Common myeloid progenitor, CD34-positive (primary cell): Measurements from ENCODE around the gene CLDN22.

Experiments used
- CTCF ChIA-PET: fragments of 350-600 bp; sonication (Branson Sonifier 250); formaldehyde crosslinking; loops from one replicate; lab custom pipeline; 2021; ENCODE audit warnings: antibody characterized with exemption; lab: Charles Lee
- POLR2A ChIA-PET: fragments of 350-600 bp; sonication (Branson Sonifier 250); formaldehyde crosslinking; loops from one replicate; lab custom pipeline; 2021; ENCODE audit warnings: antibody characterized with exemption; lab: Charles Lee
- DNase-seq, 3 donors: peaks; one replicate each; pipeline versions ENCODE4 v3.0.0 to v3.0.0-alpha.2; 2013
- H3K27ac ChIP-seq, 2 experiments: 1 replicate in 1 of 2; 2 replicates in 1 of 2; pipeline ENCODE4 v1.7.0; 2013; ENCODE audit warnings: inconsistent platforms in 2 of 2, low read length in 2 of 2, mild to moderate bottlenecking in 2 of 2, low read depth in 1 of 2, moderate library complexity in 1 of 2; ENCODE audit not compliant: severe bottlenecking in 2 of 2, insufficient read depth in 1 of 2, poor library complexity in 1 of 2
- H3K27me3 ChIP-seq, 5 experiments: replicated peaks in 2 of 5; 1 replicate in 3 of 5; 2 replicates in 2 of 5; pipeline versions ENCODE4 v1.6.1 to v1.7.0; 2013; ENCODE audit warnings: low read length in 4 of 5, mild to moderate bottlenecking in 2 of 5, moderate library complexity in 2 of 5, inconsistent platforms in 1 of 5; ENCODE audit not compliant: insufficient read depth in 5 of 5, control insufficient read depth in 4 of 5
- H3K36me3 ChIP-seq, 4 experiments: 1 replicate in 2 of 4; 2 replicates in 2 of 4; pipeline versions ENCODE4 v1.6.1 to v1.7.0; 2013; ENCODE audit warnings: low read length in 3 of 4, control low read depth in 1 of 4, mild to moderate bottlenecking in 1 of 4; ENCODE audit not compliant: control insufficient read depth in 4 of 4, insufficient read depth in 4 of 4
- H3K4me1 ChIP-seq, 4 experiments: 1 replicate in 3 of 4; 2 replicates in 1 of 4; pipeline versions ENCODE4 v1.6.1 to v1.7.1; 2013; ENCODE audit warnings: low read length in 3 of 4, mild to moderate bottlenecking in 3 of 4, control low read depth in 1 of 4, inconsistent platforms in 1 of 4, moderate library complexity in 1 of 4; ENCODE audit not compliant: control insufficient read depth in 4 of 4, insufficient read depth in 4 of 4; ENCODE audit errors: control extremely low read depth in 1 of 4
- H3K4me3 ChIP-seq, 7 experiments: 1 replicate in 4 of 7; 2 replicates in 3 of 7; pipeline versions ENCODE4 v1.5.1 to v1.7.0; 2013; ENCODE audit warnings: mild to moderate bottlenecking in 7 of 7, low read length in 6 of 7, moderate library complexity in 6 of 7, inconsistent platforms in 2 of 7, low read depth in 2 of 7, control low read depth in 1 of 7; ENCODE audit not compliant: insufficient read depth in 4 of 7, control insufficient read depth in 1 of 7; ENCODE audit errors: extremely low read depth in 1 of 7
- H3K9me3 ChIP-seq, 5 experiments: 1 replicate in 4 of 5; 2 replicates in 1 of 5; pipeline versions ENCODE4 v1.6.1 to v1.7.1; 2013; ENCODE audit warnings: low read length in 4 of 5, mild to moderate bottlenecking in 2 of 5, inconsistent platforms in 1 of 5, low read depth in 1 of 5, moderate library complexity in 1 of 5; ENCODE audit not compliant: control insufficient read depth in 4 of 5, insufficient read depth in 2 of 5; ENCODE audit errors: control extremely low read depth in 1 of 5
- WGBS: methylation state at CpG from one replicate; pipeline ENCODE4 v1.1.5; 2013; ENCODE audit not compliant: insufficient coverage; 5-methylcytosine and 5-hydroxymethylcytosine counted together

CLDN22 gene

GRCh38 chr4:183314336-183314735 is 5.7 kb downstream of the CLDN22 start:
- H3K4me1 ChIP-seq: no peaks in the 10 kb centered on the region
- CTCF ChIA-PET: interaction anchor here (0.8 kb wide), 1 partner anchor 8 kb away, joined by 3 read pairs; no protein-coding TSS in a partner anchor
- H3K27me3 ChIP-seq: no peaks in the 10 kb centered on the region
- POLR2A ChIA-PET: no interaction called here
- 98% methylated on average over 15 of the region's 15 CpGs for WGBS
- peaks cover 0 to 10% (median 1%) of the 10 kb centered on the region in 4 experiments for H3K36me3 ChIP-seq
- H3K4me3 ChIP-seq: no peak overlapping the region
- no peak overlapping the region for H3K27ac ChIP-seq
- no peaks in the 10 kb centered on the region for H3K9me3 ChIP-seq
- DNase-seq: no peak

GRCh38 chr4:183312841-183313240 is 7.2 kb downstream of the CLDN22 start:
- Histone ChIP-seq H3K36me3 (peaks cover 0 to 10% (median 1%) of the 10 kb centered on the region in 4 experiments), H3K27ac (no peak overlapping the region), H3K4me3 (no peak overlapping the region), H3K9me3 (no peaks in the 10 kb centered on the region), H3K4me1 (no peaks in the 10 kb centered on the region), H3K27me3 (no peaks in the 10 kb centered on the region)
- WGBS: 90% methylated on average over 5 of the region's 5 CpGs
- no peak for DNase-seq
- CTCF ChIA-PET: no interaction called here
- POLR2A ChIA-PET: no interaction called here

- no peaks in the 10 kb centered on the region for H3K9me3 ChIP-seq
- H3K27me3 ChIP-seq: no peaks in the 10 kb centered on the region
- DNase-seq: no peak
- 100% methylated on average over 1 of the region's 3 CpGs for WGBS
- POLR2A ChIA-PET: no interaction called here
- CTCF ChIA-PET: no interaction called here
- H3K27ac ChIP-seq: no peak overlapping the region
- no peak overlapping the region for H3K4me3 ChIP-seq
- H3K36me3 ChIP-seq: no peaks in the 10 kb centered on the region
- H3K4me1 ChIP-seq: no peaks in the 10 kb centered on the region
Observed at GRCh38 chr4:183306811-183307210, 13.3 kb downstream of the CLDN22 start.

- whole genome bisulfite sequencing: no CpG with 5 or more reads among the region's 2 CpGs
- H3K4me3 ChIP-seq: no peak overlapping the region
- ChIA-PET CTCF (no interaction called here), POLR2A (no interaction called here)
- DNase-seq: no peak
- no peaks in the 10 kb centered on the region for H3K9me3 ChIP-seq
- no peaks in the 10 kb centered on the region for H3K4me1 ChIP-seq
- H3K27ac ChIP-seq: no peak overlapping the region
- H3K36me3 ChIP-seq: no peaks in the 10 kb centered on the region
- no peaks in the 10 kb centered on the region for H3K27me3 ChIP-seq
Observed at GRCh38 chr4:183304538-183304937, 15.5 kb downstream of the CLDN22 start.

- Histone ChIP-seq H3K4me3 (no peak overlapping the region), H3K27me3 (no peaks in the 10 kb centered on the region), H3K36me3 (no peaks in the 10 kb centered on the region), H3K4me1 (no peaks in the 10 kb centered on the region), H3K27ac (no peak overlapping the region), H3K9me3 (no peaks in the 10 kb centered on the region)
- CTCF ChIA-PET: no interaction called here
- DNase-seq: no peak
- 98% methylated on average over 4 of the region's 4 CpGs for WGBS
- POLR2A ChIA-PET: no interaction called here
Observed at GRCh38 chr4:183304067-183304466, 16.0 kb downstream of the CLDN22 start.

GRCh38 chr4:183303301-183303700 is 16.8 kb downstream of the CLDN22 start:
- Histone ChIP-seq H3K4me3 (no peak overlapping the region), H3K4me1 (no peaks in the 10 kb centered on the region), H3K27me3 (no peaks in the 10 kb centered on the region), H3K36me3 (no peaks in the 10 kb centered on the region), H3K27ac (no peak overlapping the region), H3K9me3 (no peaks in the 10 kb centered on the region)
- DNase-seq: no peak
- ChIA-PET POLR2A (no interaction called here), CTCF (no interaction called here)
- no CpG with 5 or more reads among the region's 4 CpGs for WGBS

GRCh38 chr4:183300655-183301054 is 19.4 kb downstream of the CLDN22 start:
- no peak overlapping the region for H3K27ac ChIP-seq

More at GRCh38 chr4:183300655-183301054, 19.4 kb downstream of the CLDN22 start:
- Histone ChIP-seq H3K4me1 (no peaks in the 10 kb centered on the region), H3K9me3 (no peaks in the 10 kb centered on the region), H3K36me3 (peaks cover 0 to 7% (median 1%) of the 10 kb centered on the region in 4 experiments), H3K4me3 (no peak overlapping the region), H3K27me3 (no peaks in the 10 kb centered on the region)
- CTCF ChIA-PET: no interaction called here
- WGBS: 100% methylated on average over 1 of the region's 5 CpGs
- POLR2A ChIA-PET: no interaction called here
- no peak for DNase-seq
